H1 (cell line): ENCODE data around the gene PLSCR3. TPM values are rescaled to one million over a fixed set of nuclear protein-coding genes. Genes with fewer than 3 reads are reported as not detected.

Experiments
- CTCF ChIA-PET: fragments of 300-600 bp; sonication (Branson Sonifier 250); formaldehyde crosslinking; loops from one replicate; lab custom pipeline; 2021; ENCODE audit not compliant: partially characterized antibody; lab: Charles Lee
- POLR2A ChIA-PET: fragments of 300-600 bp; sonication (Branson Sonifier 250); formaldehyde crosslinking; loops from one replicate; lab custom pipeline; 2021; ENCODE audit warnings: inconsistent platforms; ENCODE audit not compliant: partially characterized antibody; lab: Charles Lee
- DNase-seq, 2 experiments: peaks; one replicate each; pipeline versions ENCODE4 v3.0.0 to v3.0.0-alpha.2; 2010 to 2022; ENCODE audit warnings: low spot score in 2 of 2, low read depth in 1 of 2, mixed read lengths in 1 of 2
- FAIRE-seq: peaks from 2 replicates; lab custom pipeline; 2011; peaks lifted over from hg19 to GRCh38; lab: Jason Lieb, UNC
- H2AFZ ChIP-seq: 2 replicates; pipeline ENCODE4 v1.8.1; 2012; ENCODE audit warnings: low read length, inconsistent platforms
- H2AK5ac ChIP-seq: 2 replicates; pipeline ENCODE4 v1.6.1; 2013; ENCODE audit warnings: low read depth, low read length
- H2BK120ac ChIP-seq: replicated peaks from 2 replicates; pipeline ENCODE3; 2013; ENCODE audit warnings: low read depth, low read length, inconsistent platforms
- H2BK12ac ChIP-seq: 2 replicates; pipeline ENCODE4 v1.6.1; 2013; ENCODE audit warnings: low read depth, low read length
- H2BK15ac ChIP-seq: 2 replicates; pipeline ENCODE4 v1.6.1; 2013; ENCODE audit warnings: low read length
- H2BK20ac ChIP-seq: 2 replicates; pipeline ENCODE4 v1.6.1; 2013; ENCODE audit warnings: low read length
- H2BK5ac ChIP-seq: 2 replicates; pipeline ENCODE4 v1.6.1; 2013; ENCODE audit warnings: low read depth, low read length
- H3K14ac ChIP-seq: 2 replicates; pipeline ENCODE4 v1.6.1; 2013; ENCODE audit warnings: inconsistent platforms; ENCODE audit not compliant: insufficient read length
- H3K18ac ChIP-seq: 2 replicates; pipeline ENCODE4 v1.6.1; 2013; ENCODE audit warnings: low read length; ENCODE audit errors: extremely low read depth
- H3K23ac ChIP-seq: 2 replicates; pipeline ENCODE4 v1.6.1; 2013; ENCODE audit warnings: inconsistent platforms; ENCODE audit not compliant: insufficient read length
- H3K23me2 ChIP-seq: 2 replicates; pipeline ENCODE4 v1.6.1; 2013; ENCODE audit warnings: low read depth, low read length
- H3K27ac ChIP-seq: 2 replicates; pipeline ENCODE4 v1.6.1; 2011; ENCODE audit warnings: low read depth, low read length, inconsistent platforms
- H3K27me3 ChIP-seq, 4 experiments: replicated peaks in 1 of 4; 1 replicate in 1 of 4; 2 replicates in 3 of 4; pipeline versions ENCODE4 v1.6.1 to v1.8.1; 2011 to 2013; ENCODE audit warnings: low read length in 3 of 4, mild to moderate bottlenecking in 3 of 4, inconsistent platforms in 2 of 4, mixed read lengths in 2 of 4, moderate library complexity in 1 of 4; ENCODE audit not compliant: control insufficient read depth in 3 of 4, insufficient read depth in 3 of 4; ENCODE audit errors: extremely low read depth in 1 of 4
- H3K36me3 ChIP-seq, 4 experiments: 2 replicates each; pipeline versions ENCODE4 v1.6.1 to v1.8.1; 2011 to 2013; ENCODE audit warnings: mild to moderate bottlenecking in 4 of 4, low read length in 3 of 4, moderate library complexity in 2 of 4, control low read depth in 1 of 4, inconsistent platforms in 1 of 4; ENCODE audit not compliant: insufficient read depth in 4 of 4, control insufficient read depth in 2 of 4
- H3K4ac ChIP-seq: replicated peaks from 2 replicates; pipeline ENCODE3; 2013; ENCODE audit warnings: low read length, low read depth, mixed read lengths, inconsistent platforms; ENCODE audit not compliant: insufficient read length
- H3K4me1 ChIP-seq, 4 experiments: replicated peaks in 1 of 4; 1 replicate in 1 of 4; 2 replicates in 3 of 4; pipeline versions ENCODE4 v1.6.1 to v1.8.1; 2011 to 2013; ENCODE audit warnings: low read length in 3 of 4, inconsistent platforms in 2 of 4, mixed read lengths in 1 of 4; ENCODE audit not compliant: insufficient read depth in 4 of 4, control insufficient read depth in 3 of 4
- H3K4me2 ChIP-seq, 2 experiments: 2 replicates each; pipeline versions ENCODE4 v1.6.1 to v1.8.1; 2011 to 2013; ENCODE audit warnings: low read depth in 2 of 2, low read length in 2 of 2, control low read depth in 1 of 2, inconsistent platforms in 1 of 2, mild to moderate bottlenecking in 1 of 2; ENCODE audit not compliant: insufficient read depth in 1 of 2
- H3K4me3 ChIP-seq, 4 experiments: fragments of 200-600, 300-600 bp in 1 of 4; sonication (generic), shearing (Covaris generic), sonication (Bioruptor Twin) in 1 of 4; 2 replicates each; pipeline versions ENCODE4 v1.5.1 to v1.8.1; 2011 to 2016; ENCODE audit warnings: low read length in 4 of 4, low read depth in 3 of 4, control low read depth in 2 of 4, inconsistent platforms in 2 of 4, mild to moderate bottlenecking in 2 of 4, mixed read lengths in 1 of 4, moderate library complexity in 1 of 4; ENCODE audit not compliant: insufficient read depth in 2 of 4; ENCODE audit errors: extremely low read depth in 1 of 4
- H3K56ac ChIP-seq: replicated peaks from 2 replicates; pipeline ENCODE3; 2013; ENCODE audit warnings: low read depth, mild to moderate bottlenecking, mixed read lengths, low read length, inconsistent platforms; ENCODE audit not compliant: insufficient read length
- H3K79me1 ChIP-seq: 2 replicates; pipeline ENCODE4 v1.6.1; 2013; ENCODE audit warnings: low read depth, low read length, control low read depth
- H3K79me2 ChIP-seq, 2 experiments: 2 replicates each; pipeline versions ENCODE4 v1.6.1 to v1.8.1; 2012 to 2013; ENCODE audit warnings: low read length in 2 of 2, mild to moderate bottlenecking in 2 of 2, inconsistent platforms in 1 of 2; ENCODE audit not compliant: insufficient read depth in 2 of 2, control insufficient read depth in 1 of 2
- H3K9ac ChIP-seq, 4 experiments: replicated peaks in 1 of 4; 1 replicate in 1 of 4; 2 replicates in 3 of 4; pipeline versions ENCODE4 v1.6.1 to v1.8.1; 2011 to 2013; ENCODE audit warnings: low read depth in 3 of 4, low read length in 3 of 4, control low read depth in 2 of 4, mild to moderate bottlenecking in 2 of 4, moderate library complexity in 2 of 4, inconsistent platforms in 1 of 4; ENCODE audit errors: extremely low read depth in 1 of 4
- H3K9me3 ChIP-seq, 2 experiments: 2 replicates each; pipeline versions ENCODE4 v1.6.1 to v1.8.1; 2012 to 2013; ENCODE audit warnings: mild to moderate bottlenecking in 2 of 2, moderate library complexity in 2 of 2, control low read depth in 1 of 2, inconsistent platforms in 1 of 2, low read depth in 1 of 2, low read length in 1 of 2, mixed read lengths in 1 of 2; ENCODE audit not compliant: insufficient read depth in 2 of 2
- H4K20me1 ChIP-seq, 2 experiments: replicated peaks in 1 of 2; 2 replicates each; pipeline versions ENCODE3 to v1.8.1; 2011 to 2013; ENCODE audit warnings: inconsistent platforms in 2 of 2, low read length in 2 of 2, mild to moderate bottlenecking in 1 of 2; ENCODE audit not compliant: insufficient read depth in 2 of 2, control insufficient read depth in 1 of 2
- H4K5ac ChIP-seq: 2 replicates; pipeline ENCODE4 v1.6.1; 2013; ENCODE audit warnings: low read length, low read depth, mixed read lengths, inconsistent platforms; ENCODE audit not compliant: insufficient read length
- H4K8ac ChIP-seq: 2 replicates; pipeline ENCODE4 v1.8.0; 2013; ENCODE audit warnings: mild to moderate bottlenecking, moderate library complexity, low read length, inconsistent platforms; ENCODE audit not compliant: insufficient read depth; ENCODE audit errors: extremely low read depth
- H4K91ac ChIP-seq: replicated peaks from 2 replicates; pipeline ENCODE3; 2013; ENCODE audit warnings: low read length, mixed read lengths, inconsistent platforms; ENCODE audit not compliant: insufficient read length
- CBX8 ChIP-seq: fragments of 300-800, 300-1000 bp; sonication (generic); IDR thresholded peaks from 2 replicates; pipeline ENCODE4 v1.7.1; 2016; ENCODE audit warnings: low read depth, low read length, borderline replicate concordance
- WGBS, 2 experiments: shearing (Covaris generic) in 1 of 2; methylation state at CpG; one replicate each; pipeline versions ENCODE4 v1.1.6 to v1.1.7; 2013 to 2015; ENCODE audit warnings: low lambda C conversion rate in 2 of 2, mixed read lengths in 2 of 2, inconsistent platforms in 1 of 2, low coverage in 1 of 2, missing lambda C conversion rate in 1 of 2; ENCODE audit not compliant: insufficient replicate concordance in 2 of 2, insufficient coverage in 1 of 2, insufficient read length in 1 of 2; ENCODE audit errors: extremely low coverage in 1 of 2, missing lambda C conversion rate in 1 of 2; 5-methylcytosine and 5-hydroxymethylcytosine counted together
- polyA plus RNA-seq, 7 experiments: library from polyadenylated mRNA; depleted of rRNA in 3 of 7; stranded (reverse) in 5 of 7; unstranded in 2 of 7; fragments of >200 nt in 5 of 7; fragments of 200-250 nt in 2 of 7; gene quantifications; 1 replicate in 5 of 7; 2 replicates in 1 of 7; 4 replicates in 1 of 7; pipeline versions ENCODE4 v1.2.1 to v1.2.3, GENCODE V29; 2011 to 2013; ENCODE audit warnings: missing spikeins in 2 of 7, mixed read lengths in 2 of 7
- total RNA-seq: library from RNA; stranded (reverse); fragmentation: NEBNext Ultra II Directional; extraction: Animal tissue kit (Norgen Biotek cat#: 25700); gene quantifications from 2 replicates; pipeline ENCODE4 v1.2.1, GENCODE V29; 2021

The PLSCR3 gene
- total and polyA plus RNA-seq, 2 of the 8 experiments (the other 6 are each of a cell fraction or from before 2014, with no cell fraction given), result 36.1 to 38.7 TPM

DNA sequence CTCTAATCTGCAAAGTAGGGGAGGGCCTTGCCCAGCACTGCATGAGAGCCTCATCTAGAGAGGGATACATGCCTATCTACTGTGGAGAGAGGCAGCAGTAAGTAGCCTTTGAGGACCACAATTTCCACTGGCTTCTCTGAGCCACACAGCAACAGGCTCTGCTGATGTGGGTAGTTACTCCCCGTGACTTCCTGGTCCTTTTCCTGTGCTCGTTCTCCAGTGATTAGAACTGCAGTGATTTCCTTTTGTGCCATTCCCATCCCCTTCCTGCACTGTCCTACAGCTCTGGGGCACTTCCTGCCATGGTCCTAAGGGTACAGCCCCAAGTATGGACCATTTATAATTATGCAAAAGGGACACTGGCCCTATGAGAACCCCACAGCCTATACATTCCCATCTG is 3.0 kb downstream of the PLSCR3 start:
- H2BK15ac ChIP-seq, result no peak overlapping the region
- H4K5ac ChIP-seq, result no peak overlapping the region
- H3K27me3 ChIP-seq, result no peaks in the 10 kb centered on the region
- peaks cover 0 to 9% (median 3%) of the 10 kb centered on the region in 4 experiments; a peak in 6 of 7 replicates for H3K4me1 ChIP-seq
- H3K4me2 ChIP-seq, result no peak overlapping the region
- no peak overlapping the region for H3K4me3 ChIP-seq
- peaks cover 0 to 30% (median 10%) of the 10 kb centered on the region in 4 experiments; a peak in 5 of 8 replicates for H3K36me3 ChIP-seq
- H3K23ac ChIP-seq, result no peak overlapping the region
- no peak overlapping the region for H2BK5ac ChIP-seq
- CTCF ChIA-PET, result interaction anchor here (1.5 to 2.8 kb wide), 2 partner anchors 65 to 170 kb away, joined by 5 to 8 read pairs; partner anchors contain the start of gene SENP3
- no peak overlapping the region for H2BK120ac ChIP-seq
- WGBS, 2 experiments, result 93% methylated on average over 2 of the region's 2 CpGs; no CpG with 5 or more reads in 1 of the 2 experiments
- no peak overlapping the region for H4K91ac ChIP-seq
- FAIRE-seq (no peak), DNase-seq (no peak)
- no peak overlapping the region for H2AFZ ChIP-seq
- no peak overlapping the region for H3K14ac ChIP-seq
- peaks cover 14% of the 10 kb centered on the region; the same call in 1 of the 2 replicates for H3K23me2 ChIP-seq
- H4K20me1 ChIP-seq, result peaks cover 2 to 10% of the 10 kb centered on the region in 2 experiments
- TF ChIP-seq CBX8, result no peak
- H3K18ac ChIP-seq, result no peak overlapping the region
- no peak overlapping the region for H3K56ac ChIP-seq
- H2AK5ac ChIP-seq, result no peak overlapping the region
- no peak overlapping the region for H3K9ac ChIP-seq
- H3K79me2 ChIP-seq, result no peaks in the 10 kb centered on the region
- no peaks in the 10 kb centered on the region; the same call in 1 of the 2 replicates for H3K79me1 ChIP-seq
- H2BK20ac ChIP-seq, result no peak overlapping the region
- POLR2A ChIA-PET, result interaction anchor here (1.3 to 4.9 kb wide), 2 partner anchors 12 to 17 kb away, joined by 4 to 29 read pairs; partner anchors contain the start of gene TMEM256
- H3K9me3 ChIP-seq, result no peaks in the 10 kb centered on the region
- no peak overlapping the region for H2BK12ac ChIP-seq
- H4K8ac ChIP-seq, result no peak overlapping the region
- no peak overlapping the region for H3K4ac ChIP-seq
- H3K27ac ChIP-seq, result no peak overlapping the region
